ENCODE results near the gene HSBP1.

Gene HSBP1

GRCh38 chr16:83803811-83804210 is 4.0 kb upstream of the HSBP1 start:
- TF ChIP-seq, protein P1, sequence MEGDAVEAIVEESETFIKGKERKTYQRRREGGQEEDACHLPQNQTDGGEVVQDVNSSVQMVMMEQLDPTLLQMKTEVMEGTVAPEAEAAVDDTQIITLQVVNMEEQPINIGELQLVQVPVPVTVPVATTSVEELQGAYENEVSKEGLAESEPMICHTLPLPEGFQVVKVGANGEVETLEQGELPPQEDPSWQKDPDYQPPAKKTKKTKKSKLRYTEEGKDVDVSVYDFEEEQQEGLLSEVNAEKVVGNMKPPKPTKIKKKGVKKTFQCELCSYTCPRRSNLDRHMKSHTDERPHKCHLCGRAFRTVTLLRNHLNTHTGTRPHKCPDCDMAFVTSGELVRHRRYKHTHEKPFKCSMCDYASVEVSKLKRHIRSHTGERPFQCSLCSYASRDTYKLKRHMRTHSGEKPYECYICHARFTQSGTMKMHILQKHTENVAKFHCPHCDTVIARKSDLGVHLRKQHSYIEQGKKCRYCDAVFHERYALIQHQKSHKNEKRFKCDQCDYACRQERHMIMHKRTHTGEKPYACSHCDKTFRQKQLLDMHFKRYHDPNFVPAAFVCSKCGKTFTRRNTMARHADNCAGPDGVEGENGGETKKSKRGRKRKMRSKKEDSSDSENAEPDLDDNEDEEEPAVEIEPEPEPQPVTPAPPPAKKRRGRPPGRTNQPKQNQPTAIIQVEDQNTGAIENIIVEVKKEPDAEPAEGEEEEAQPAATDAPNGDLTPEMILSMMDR (IDR thresholded peaks at IDR 0.05; ENCODE audit: low read depth, low read length): no peak
- DNase-seq (ENCODE audit: extremely low read depth, low read depth): no peak

DNA sequence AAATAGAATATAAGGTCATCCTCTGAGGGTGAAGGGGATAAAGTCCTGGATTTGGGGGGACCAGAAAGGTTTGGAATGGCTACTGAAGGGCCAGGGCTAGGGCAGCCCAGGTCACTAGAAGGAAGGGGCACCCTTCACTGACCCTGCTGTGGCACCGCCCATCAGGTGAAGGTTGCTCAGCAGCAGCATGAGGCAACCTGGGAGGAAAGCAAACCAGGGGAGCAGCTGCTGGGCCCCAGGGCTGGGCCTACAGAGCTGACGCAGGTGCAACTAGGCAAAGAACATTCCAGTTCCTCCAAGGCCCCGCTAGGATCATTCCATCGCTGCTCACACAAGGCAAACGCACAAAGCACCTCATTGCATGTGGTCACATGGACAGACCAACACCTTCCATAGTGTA is 3.4 kb upstream of the HSBP1 start:
- TF ChIP-seq, protein P1 (IDR thresholded peaks at IDR 0.05; ENCODE audit: low read depth, low read length): no peak
- no peak for DNase-seq (ENCODE audit: extremely low read depth, low read depth)

DNA sequence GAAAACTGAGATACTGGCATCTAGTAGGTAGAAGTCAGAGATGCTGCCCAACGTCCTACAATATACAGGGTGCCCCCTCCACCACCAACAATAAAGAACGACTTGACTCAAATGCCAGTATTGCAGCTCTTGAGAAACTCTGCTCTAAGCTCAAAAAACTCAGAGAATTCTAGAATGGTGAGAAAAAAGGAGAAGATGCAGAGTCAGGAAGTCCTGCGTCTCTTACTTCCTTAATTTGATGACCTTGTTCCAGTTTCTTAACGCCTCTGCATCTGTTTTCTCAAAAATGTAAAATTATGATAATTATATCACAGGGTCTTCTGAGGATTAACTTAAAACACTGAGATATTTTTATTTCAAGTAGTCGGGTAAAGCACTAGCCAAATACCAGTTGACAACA is 1.7 kb upstream of the HSBP1 start:
- TF ChIP-seq, protein P1 (IDR thresholded peaks at IDR 0.05; ENCODE audit: low read depth, low read length): no peak
- no peak for DNase-seq (ENCODE audit: extremely low read depth, low read depth)

GRCh38 chr16:83806731-83807130 is 1.0 kb upstream of the HSBP1 start:
- DNase-seq (ENCODE audit: extremely low read depth, low read depth): no peak
- TF ChIP-seq, protein P1 (IDR thresholded peaks at IDR 0.05; ENCODE audit: low read depth, low read length): no peak

GRCh38 chr16:83807327-83807709 is 460 bp upstream of the HSBP1 start:
- DNase-seq (ENCODE audit: extremely low read depth, low read depth): no peak
- TF ChIP-seq, protein P1 (IDR thresholded peaks at IDR 0.05; ENCODE audit: low read depth, low read length): no peak

DNA sequence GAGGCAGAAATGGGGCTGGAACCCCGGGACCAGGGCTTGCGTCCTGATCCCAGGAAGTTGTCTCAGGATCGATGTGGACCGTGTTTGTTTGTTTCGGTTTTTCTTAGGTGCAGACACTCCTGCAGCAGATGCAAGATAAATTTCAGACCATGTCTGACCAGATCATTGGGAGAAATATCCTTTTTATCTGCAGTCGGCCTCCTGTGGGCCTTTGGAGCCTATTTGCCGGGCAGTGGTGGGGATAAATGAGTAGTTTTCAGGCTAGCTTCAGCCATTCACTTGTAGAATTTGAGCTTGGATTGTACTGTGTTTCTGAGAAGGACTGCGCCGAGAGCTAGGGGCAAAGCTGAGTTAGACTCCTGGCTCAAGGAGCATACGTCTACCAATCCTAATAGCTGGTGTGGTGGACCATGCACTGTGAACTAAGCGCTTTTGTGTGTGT is 816 bp downstream of the HSBP1 start:
- TF ChIP-seq, protein P1 (IDR thresholded peaks at IDR 0.05; ENCODE audit: low read depth, low read length): no peak
- no peak for DNase-seq (ENCODE audit: extremely low read depth, low read depth)

DNA sequence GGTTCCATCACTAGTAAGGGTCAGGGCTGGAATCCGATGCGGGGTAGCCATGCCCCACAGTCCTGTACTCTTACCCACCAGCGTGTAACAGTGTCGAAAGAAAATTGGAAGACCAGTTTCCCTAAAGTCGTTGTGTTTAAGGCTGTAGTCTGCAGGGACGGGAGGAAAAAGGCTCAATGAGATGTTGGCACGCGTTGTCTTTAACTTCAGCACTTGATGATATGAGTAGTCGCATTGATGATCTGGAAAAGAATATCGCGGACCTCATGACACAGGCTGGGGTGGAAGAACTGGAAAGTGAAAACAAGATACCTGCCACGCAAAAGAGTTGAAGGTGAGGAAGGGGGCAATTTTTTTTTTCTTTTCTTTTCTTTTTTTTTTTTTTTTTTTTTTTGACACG is 1.3 kb downstream of the HSBP1 start:
- TF ChIP-seq, protein P1 (IDR thresholded peaks at IDR 0.05; ENCODE audit: low read depth, low read length): no peak
- no peak for DNase-seq (ENCODE audit: extremely low read depth, low read depth)
